ENCODE measurements around the gene PDE2A. TPM values are rescaled to one million over a fixed set of nuclear protein-coding genes. Genes with fewer than 3 reads are reported as not detected.

The PDE2A gene
- total RNA-seq, 2 experiments from 2014 or later: 0.40 to 0.48 TPM

GRCh38 chr11:72529068-72529467 is 145.2 kb downstream of the PDE2A start:
- POLR2A ChIA-PET: no interaction called here
- Mint-ChIP-seq H3K27me3 (peaks cover 23% of the 10 kb centered on the region), H3K9me3 (no peaks in the 10 kb centered on the region), H3K36me3 (ENCODE audit: low read depth) (no peaks in the 10 kb centered on the region), H3K4me1 (no peaks in the 10 kb centered on the region), H3K27ac (no peak overlapping the region), H3K4me3 (no peak overlapping the region)
- no peak for DNase-seq
- CTCF ChIA-PET: no interaction called here

GRCh38 chr11:72528121-72528520 is 146.1 kb downstream of the PDE2A start:
- Mint-ChIP-seq H3K27me3 (peaks cover 20% of the 10 kb centered on the region), H3K4me1 (no peaks in the 10 kb centered on the region), H3K36me3 (ENCODE audit: low read depth) (no peaks in the 10 kb centered on the region), H3K27ac (no peak overlapping the region), H3K4me3 (no peak overlapping the region), H3K9me3 (no peaks in the 10 kb centered on the region)
- POLR2A ChIA-PET: no interaction called here
- DNase-seq: no peak
- CTCF ChIA-PET: no interaction called here

Small RNA genes lying within 50 kb of the gene (microRNA-seq; reads per million reads assigned to microRNA genes)
- gene MIR139 (ENCODE audit: borderline microRNAs expressed, borderline replicate concordance): 13.7 reads per million, percentile 44 among the genes with 10 or more reads in this experiment

Other genes starting within 250 kb of the PDE2A start
- gene CLPB, start 239.9 kb downstream of the PDE2A start, total RNA-seq: 10 to 100 TPM; 19.9 to 21.0 TPM
- gene ARAP1, start 78.0 kb upstream of the PDE2A start, total RNA-seq: 100 to 1,000 TPM in 1 of 2 experiments, 10 to 100 TPM in 1; 83.6 to 101 TPM
- gene STARD10, start 119.6 kb upstream of the PDE2A start, total RNA-seq: 1 to 10 TPM; 4.5 to 6.4 TPM
- 100 to 1,000 TPM; 108 to 113 TPM for gene ATG16L2, start 140.0 kb upstream of the PDE2A start, total RNA-seq